H1 (cell line): ENCODE data around the gene GABPB2. TPM values are rescaled to one million over a fixed set of nuclear protein-coding genes. Genes with fewer than 3 reads are reported as not detected.

Experiments
- CTCF ChIA-PET: fragments of 300-600 bp; sonication (Branson Sonifier 250); formaldehyde crosslinking; loops from one replicate; lab custom pipeline; 2021; ENCODE audit not compliant: partially characterized antibody; lab: Charles Lee
- POLR2A ChIA-PET: fragments of 300-600 bp; sonication (Branson Sonifier 250); formaldehyde crosslinking; loops from one replicate; lab custom pipeline; 2021; ENCODE audit warnings: inconsistent platforms; ENCODE audit not compliant: partially characterized antibody; lab: Charles Lee
- DNase-seq, 2 experiments: peaks; one replicate each; pipeline versions ENCODE4 v3.0.0 to v3.0.0-alpha.2; 2010 to 2022; ENCODE audit warnings: low spot score in 2 of 2, low read depth in 1 of 2, mixed read lengths in 1 of 2
- FAIRE-seq: peaks from 2 replicates; lab custom pipeline; 2011; peaks lifted over from hg19 to GRCh38; lab: Jason Lieb, UNC
- H2AFZ ChIP-seq: 2 replicates; pipeline ENCODE4 v1.8.1; 2012; ENCODE audit warnings: low read length, inconsistent platforms
- H2AK5ac ChIP-seq: 2 replicates; pipeline ENCODE4 v1.6.1; 2013; ENCODE audit warnings: low read depth, low read length
- H2BK120ac ChIP-seq: replicated peaks from 2 replicates; pipeline ENCODE3; 2013; ENCODE audit warnings: low read depth, low read length, inconsistent platforms
- H2BK12ac ChIP-seq: 2 replicates; pipeline ENCODE4 v1.6.1; 2013; ENCODE audit warnings: low read depth, low read length
- H2BK15ac ChIP-seq: 2 replicates; pipeline ENCODE4 v1.6.1; 2013; ENCODE audit warnings: low read length
- H2BK20ac ChIP-seq: 2 replicates; pipeline ENCODE4 v1.6.1; 2013; ENCODE audit warnings: low read length
- H2BK5ac ChIP-seq: 2 replicates; pipeline ENCODE4 v1.6.1; 2013; ENCODE audit warnings: low read depth, low read length
- H3K14ac ChIP-seq: 2 replicates; pipeline ENCODE4 v1.6.1; 2013; ENCODE audit warnings: inconsistent platforms; ENCODE audit not compliant: insufficient read length
- H3K18ac ChIP-seq: 2 replicates; pipeline ENCODE4 v1.6.1; 2013; ENCODE audit warnings: low read length; ENCODE audit errors: extremely low read depth
- H3K23ac ChIP-seq: 2 replicates; pipeline ENCODE4 v1.6.1; 2013; ENCODE audit warnings: inconsistent platforms; ENCODE audit not compliant: insufficient read length
- H3K23me2 ChIP-seq: 2 replicates; pipeline ENCODE4 v1.6.1; 2013; ENCODE audit warnings: low read depth, low read length
- H3K27ac ChIP-seq: 2 replicates; pipeline ENCODE4 v1.6.1; 2011; ENCODE audit warnings: low read depth, low read length, inconsistent platforms
- H3K27me3 ChIP-seq, 4 experiments: replicated peaks in 1 of 4; 1 replicate in 1 of 4; 2 replicates in 3 of 4; pipeline versions ENCODE4 v1.6.1 to v1.8.1; 2011 to 2013; ENCODE audit warnings: low read length in 3 of 4, mild to moderate bottlenecking in 3 of 4, inconsistent platforms in 2 of 4, mixed read lengths in 2 of 4, moderate library complexity in 1 of 4; ENCODE audit not compliant: control insufficient read depth in 3 of 4, insufficient read depth in 3 of 4; ENCODE audit errors: extremely low read depth in 1 of 4
- H3K36me3 ChIP-seq, 4 experiments: 2 replicates each; pipeline versions ENCODE4 v1.6.1 to v1.8.1; 2011 to 2013; ENCODE audit warnings: mild to moderate bottlenecking in 4 of 4, low read length in 3 of 4, moderate library complexity in 2 of 4, control low read depth in 1 of 4, inconsistent platforms in 1 of 4; ENCODE audit not compliant: insufficient read depth in 4 of 4, control insufficient read depth in 2 of 4
- H3K4ac ChIP-seq: replicated peaks from 2 replicates; pipeline ENCODE3; 2013; ENCODE audit warnings: low read length, low read depth, mixed read lengths, inconsistent platforms; ENCODE audit not compliant: insufficient read length
- H3K4me1 ChIP-seq, 4 experiments: replicated peaks in 1 of 4; 1 replicate in 1 of 4; 2 replicates in 3 of 4; pipeline versions ENCODE4 v1.6.1 to v1.8.1; 2011 to 2013; ENCODE audit warnings: low read length in 3 of 4, inconsistent platforms in 2 of 4, mixed read lengths in 1 of 4; ENCODE audit not compliant: insufficient read depth in 4 of 4, control insufficient read depth in 3 of 4
- H3K4me2 ChIP-seq, 2 experiments: 2 replicates each; pipeline versions ENCODE4 v1.6.1 to v1.8.1; 2011 to 2013; ENCODE audit warnings: low read depth in 2 of 2, low read length in 2 of 2, control low read depth in 1 of 2, inconsistent platforms in 1 of 2, mild to moderate bottlenecking in 1 of 2; ENCODE audit not compliant: insufficient read depth in 1 of 2
- H3K4me3 ChIP-seq, 4 experiments: fragments of 200-600, 300-600 bp in 1 of 4; sonication (generic), shearing (Covaris generic), sonication (Bioruptor Twin) in 1 of 4; 2 replicates each; pipeline versions ENCODE4 v1.5.1 to v1.8.1; 2011 to 2016; ENCODE audit warnings: low read length in 4 of 4, low read depth in 3 of 4, control low read depth in 2 of 4, inconsistent platforms in 2 of 4, mild to moderate bottlenecking in 2 of 4, mixed read lengths in 1 of 4, moderate library complexity in 1 of 4; ENCODE audit not compliant: insufficient read depth in 2 of 4; ENCODE audit errors: extremely low read depth in 1 of 4
- H3K56ac ChIP-seq: replicated peaks from 2 replicates; pipeline ENCODE3; 2013; ENCODE audit warnings: low read depth, mild to moderate bottlenecking, mixed read lengths, low read length, inconsistent platforms; ENCODE audit not compliant: insufficient read length
- H3K79me1 ChIP-seq: 2 replicates; pipeline ENCODE4 v1.6.1; 2013; ENCODE audit warnings: low read depth, low read length, control low read depth
- H3K79me2 ChIP-seq, 2 experiments: 2 replicates each; pipeline versions ENCODE4 v1.6.1 to v1.8.1; 2012 to 2013; ENCODE audit warnings: low read length in 2 of 2, mild to moderate bottlenecking in 2 of 2, inconsistent platforms in 1 of 2; ENCODE audit not compliant: insufficient read depth in 2 of 2, control insufficient read depth in 1 of 2
- H3K9ac ChIP-seq, 4 experiments: replicated peaks in 1 of 4; 1 replicate in 1 of 4; 2 replicates in 3 of 4; pipeline versions ENCODE4 v1.6.1 to v1.8.1; 2011 to 2013; ENCODE audit warnings: low read depth in 3 of 4, low read length in 3 of 4, control low read depth in 2 of 4, mild to moderate bottlenecking in 2 of 4, moderate library complexity in 2 of 4, inconsistent platforms in 1 of 4; ENCODE audit errors: extremely low read depth in 1 of 4
- H3K9me3 ChIP-seq, 2 experiments: 2 replicates each; pipeline versions ENCODE4 v1.6.1 to v1.8.1; 2012 to 2013; ENCODE audit warnings: mild to moderate bottlenecking in 2 of 2, moderate library complexity in 2 of 2, control low read depth in 1 of 2, inconsistent platforms in 1 of 2, low read depth in 1 of 2, low read length in 1 of 2, mixed read lengths in 1 of 2; ENCODE audit not compliant: insufficient read depth in 2 of 2
- H4K20me1 ChIP-seq, 2 experiments: replicated peaks in 1 of 2; 2 replicates each; pipeline versions ENCODE3 to v1.8.1; 2011 to 2013; ENCODE audit warnings: inconsistent platforms in 2 of 2, low read length in 2 of 2, mild to moderate bottlenecking in 1 of 2; ENCODE audit not compliant: insufficient read depth in 2 of 2, control insufficient read depth in 1 of 2
- H4K5ac ChIP-seq: 2 replicates; pipeline ENCODE4 v1.6.1; 2013; ENCODE audit warnings: low read length, low read depth, mixed read lengths, inconsistent platforms; ENCODE audit not compliant: insufficient read length
- H4K8ac ChIP-seq: 2 replicates; pipeline ENCODE4 v1.8.0; 2013; ENCODE audit warnings: mild to moderate bottlenecking, moderate library complexity, low read length, inconsistent platforms; ENCODE audit not compliant: insufficient read depth; ENCODE audit errors: extremely low read depth
- H4K91ac ChIP-seq: replicated peaks from 2 replicates; pipeline ENCODE3; 2013; ENCODE audit warnings: low read length, mixed read lengths, inconsistent platforms; ENCODE audit not compliant: insufficient read length
- E2F6 ChIP-seq: IDR thresholded peaks from 2 replicates; pipeline ENCODE4 v1.6.1; 2012; ENCODE audit warnings: inconsistent platforms
- FOSL1 ChIP-seq: IDR thresholded peaks from 2 replicates; pipeline ENCODE4 v1.6.1; 2011; ENCODE audit warnings: mild to moderate bottlenecking, low read depth, low read length, moderate library complexity; ENCODE audit not compliant: insufficient read depth
- KDM4A ChIP-seq: IDR thresholded peaks from one replicate; pipeline ENCODE4 v1.7.1; 2012; ENCODE audit warnings: low read depth, mild to moderate bottlenecking, moderate library complexity, low read length, inconsistent platforms; ENCODE audit not compliant: severe bottlenecking
- RXRA ChIP-seq: IDR thresholded peaks from 2 replicates; pipeline ENCODE4 v1.6.1; 2011; ENCODE audit warnings: low read depth, mild to moderate bottlenecking, low read length, moderate library complexity; ENCODE audit not compliant: insufficient read depth
- SUZ12 ChIP-seq: fragments of 200-600 bp; sonication (generic); IDR thresholded peaks from 2 replicates; pipeline ENCODE4 v1.6.1; 2012; ENCODE audit warnings: mild to moderate bottlenecking, inconsistent platforms, low read length, moderate library complexity, mixed read lengths
- TBP ChIP-seq: IDR thresholded peaks from 2 replicates; pipeline ENCODE4 v1.6.1; 2011; ENCODE audit warnings: low read depth, low read length, improper control_type of control experiment
- YY1 ChIP-seq: IDR thresholded peaks from 2 replicates; pipeline ENCODE4 v1.6.1; 2011; ENCODE audit warnings: low read depth, mild to moderate bottlenecking, low read length
- WGBS, 2 experiments: shearing (Covaris generic) in 1 of 2; methylation state at CpG; one replicate each; pipeline versions ENCODE4 v1.1.6 to v1.1.7; 2013 to 2015; ENCODE audit warnings: low lambda C conversion rate in 2 of 2, mixed read lengths in 2 of 2, inconsistent platforms in 1 of 2, low coverage in 1 of 2, missing lambda C conversion rate in 1 of 2; ENCODE audit not compliant: insufficient replicate concordance in 2 of 2, insufficient coverage in 1 of 2, insufficient read length in 1 of 2; ENCODE audit errors: extremely low coverage in 1 of 2, missing lambda C conversion rate in 1 of 2; 5-methylcytosine and 5-hydroxymethylcytosine counted together
- polyA plus RNA-seq, 7 experiments: library from polyadenylated mRNA; depleted of rRNA in 3 of 7; stranded (reverse) in 5 of 7; unstranded in 2 of 7; fragments of >200 nt in 5 of 7; fragments of 200-250 nt in 2 of 7; gene quantifications; 1 replicate in 5 of 7; 2 replicates in 1 of 7; 4 replicates in 1 of 7; pipeline versions ENCODE4 v1.2.1 to v1.2.3, GENCODE V29; 2011 to 2013; ENCODE audit warnings: missing spikeins in 2 of 7, mixed read lengths in 2 of 7
- total RNA-seq: library from RNA; stranded (reverse); fragmentation: NEBNext Ultra II Directional; extraction: Animal tissue kit (Norgen Biotek cat#: 25700); gene quantifications from 2 replicates; pipeline ENCODE4 v1.2.1, GENCODE V29; 2021

Gene GABPB2
- total and polyA plus RNA-seq, 2 of the 8 experiments (the other 6 are each of a cell fraction or from before 2014, with no cell fraction given), result 1.8 to 2.4 TPM

GRCh38 chr1:151167116-151167515 is 96.6 kb downstream of the GABPB2 start:
- H2BK5ac ChIP-seq, result no peak overlapping the region
- peaks cover 0 to 8% (median 2%) of the 10 kb centered on the region in 4 experiments; a peak in 3 of 8 replicates for H3K36me3 ChIP-seq
- no peak overlapping the region for H2BK120ac ChIP-seq
- H2AFZ ChIP-seq, result no peak overlapping the region
- H3K23ac ChIP-seq, result no peak overlapping the region
- H3K4me2 ChIP-seq, result peak overlapping the region; percentile 86 to 89
- no peak overlapping the region for H2BK20ac ChIP-seq
- no peak overlapping the region for H4K91ac ChIP-seq
- H3K79me2 ChIP-seq, result peaks cover 0 to 12% of the 10 kb centered on the region in 2 experiments; a peak in 2 of 4 replicates
- no peaks in the 10 kb centered on the region for H3K9me3 ChIP-seq
- H3K18ac ChIP-seq, result no peak overlapping the region
- H4K20me1 ChIP-seq, result no peaks in the 10 kb centered on the region
- H3K27ac ChIP-seq, result no peak overlapping the region
- ChIA-PET POLR2A (interaction anchor here (0.9 to 2.4 kb wide), 7 partner anchors 8 to 114 kb away, joined by 3 to 13 read pairs (median 5); partner anchors contain the start of genes PSMD4 and TMOD4), CTCF (interaction anchor here (0.6 to 2.0 kb wide), 3 partner anchors 8 to 474 kb away, joined by 3 to 7 read pairs (median 3); partner anchors contain the start of gene TMOD4)
- H3K79me1 ChIP-seq, result 0 out of 2 replicates have a peak, but pooled peaks cover 3% of the 10 kb centered on the region
- no peak overlapping the region for H2AK5ac ChIP-seq
- peak overlapping the region in 3 of 4 experiments; percentile 92 to 99 (median 98); a peak in 7 of 8 replicates for H3K4me3 ChIP-seq
- H4K5ac ChIP-seq, result no peak overlapping the region
- WGBS, 2 experiments, result 86% methylated on average over 6 of the region's 6 CpGs; no CpG with 5 or more reads in 1 of the 2 experiments
- no peak for DNase-seq
- H3K56ac ChIP-seq, result no peak overlapping the region
- no peak overlapping the region; the same call in 1 of the 2 replicates for H2BK12ac ChIP-seq
- FAIRE-seq, result no peak
- no peaks in the 10 kb centered on the region for H3K27me3 ChIP-seq
- H3K4me1 ChIP-seq, result peaks cover 5 to 10% (median 5%) of the 10 kb centered on the region in 4 experiments
- peak overlapping the region in 1 of 4 experiments; percentile 81; a peak in 1 of 7 replicates for H3K9ac ChIP-seq
- no peak overlapping the region for H3K4ac ChIP-seq
- H3K23me2 ChIP-seq, result peaks cover 17% of the 10 kb centered on the region
- H3K14ac ChIP-seq, result no peak overlapping the region
- no peak overlapping the region for H2BK15ac ChIP-seq
- no peak for TF ChIP-seq SUZ12
- no peak for TF ChIP-seq E2F6
- TF ChIP-seq KDM4A, result no peak
- TF ChIP-seq RXRA, result no peak
- TF ChIP-seq YY1, result no peak
- no peak for TF ChIP-seq FOSL1
- TF ChIP-seq TBP, result no peak
- no peak overlapping the region; the same call in 1 of the 2 replicates for H4K8ac ChIP-seq
